Tracheal epithelial cell (primary cell): ENCODE measurements around the gene MAGEB16. TPM values are rescaled to one million over a fixed set of nuclear protein-coding genes. Genes with fewer than 3 reads are reported as not detected.

Experiments used
- total RNA-seq: library from RNA; depleted of rRNA; stranded (reverse); fragments of >200 nt; gene quantifications from 2 replicates; pipeline ENCODE4 v1.2.1, GENCODE V29; 2014

MAGEB16 gene
- total RNA-seq = not detected in 2 replicates

GRCh38 chrX:35798042-35798441, at the start of gene MAGEB16:
Gene MAGEB16, plus strand, starts transcription at chrX:35798342. Its CDS starts 3,855 bp downstream, at chrX:35802197.

Other genes with a start within 250 kb of the MAGEB16 start
- gene CFAP47, start 121.4 kb downstream of the MAGEB16 start, total RNA-seq = under 0.01 TPM in 1 of 2 replicates, not detected in the other